Spleen (tissue), 7 donors: ENCODE measurements around the gene MTMR1.

Experiments used
- CTCF ChIP-seq, 11 experiments: fragments of 200-600 bp in 7 of 11; fragments of 450-650 bp in 4 of 11; sonication (generic) in 4 of 11; IDR thresholded peaks in 8 of 11; conservative IDR thresholded peaks in 3 of 11; 1 replicate in 7 of 11; 2 replicates in 4 of 11; pipeline versions ENCODE4 v1.4.0 to v1.8.0; 2016 to 2021; ENCODE audit warnings: antibody characterized with exemption in 11 of 11, inconsistent platforms in 4 of 11, mild to moderate bottlenecking in 1 of 11
- POLR2A ChIP-seq, 3 donors: fragments of 450-650 bp; IDR thresholded peaks; one replicate each; pipeline ENCODE4 v1.5.1; 2017; ENCODE audit warnings: antibody characterized with exemption in 3 of 3, mild to moderate bottlenecking in 1 of 3
- donor health status: DM: no; HTN: no; CAD: no; lungs with moderate emphysema.
- donor health status: DM: no; HTN: no; CAD: no.
- donor health status: DM: no; HTN: no; CAD: no.

GRCh38 chrX:150761176-150761818 lies 68.1 kb downstream of the MTMR1 start:
- TF ChIP-seq POLR2A (IDR thresholded peaks at IDR 0.05), result no peak
- TF ChIP-seq CTCF (IDR thresholded peaks at IDR 0.05 in 8 of 11, conservative IDR thresholded peaks at IDR 0.05 in 3 of 11), result no peak
